ENCODE results near the gene RFWD3.

RFWD3 gene

GRCh38 chr16:74607310-74607961 is 59.2 kb downstream of the RFWD3 start:
- no peak for TF ChIP-seq CTCF (IDR thresholded peaks at IDR 0.05; ENCODE audit: low read depth, low read length, missing control alignments)
- DNase-seq (ENCODE audit: low read depth): peak; percentile 25
- peak overlapping the region; percentile 70 for H3K4me3 ChIP-seq (ENCODE audit: low read depth, low read length)

- no peak for TF ChIP-seq CTCF (IDR thresholded peaks at IDR 0.05; ENCODE audit: low read depth, low read length, missing control alignments)
- peak within 1 kb of the TSS; percentile 70 for H3K4me3 ChIP-seq (ENCODE audit: low read depth, low read length)
- peak; percentile 70 for DNase-seq (ENCODE audit: low read depth)
These were observed 60.0 kb downstream of the RFWD3 start, which contains the start of gene GLG1 for GRCh38 chr16:74606521-74607309. TSS of gene GLG1 (minus strand) at chr16:74607114. CDS start at chr16:74607094, 20 bp downstream.

GRCh38 chr16:74605746-74606520 is 60.7 kb downstream of the RFWD3 start:
- DNase-seq (ENCODE audit: low read depth): no peak
- H3K4me3 ChIP-seq (ENCODE audit: low read depth, low read length): peak overlapping the region; percentile 70
- no peak for TF ChIP-seq CTCF (IDR thresholded peaks at IDR 0.05; ENCODE audit: low read depth, low read length, missing control alignments)

GRCh38 chr16:74605332-74605731 is 61.3 kb downstream of the RFWD3 start:
- TF ChIP-seq CTCF (IDR thresholded peaks at IDR 0.05; ENCODE audit: low read depth, low read length, missing control alignments): no peak
- H3K4me3 ChIP-seq (ENCODE audit: low read depth, low read length): peak overlapping the region; percentile 70
- DNase-seq (ENCODE audit: low read depth): no peak

- DNase-seq (ENCODE audit: low read depth): no peak
- no peak for TF ChIP-seq CTCF (IDR thresholded peaks at IDR 0.05; ENCODE audit: low read depth, low read length, missing control alignments)
- no peak overlapping the region for H3K4me3 ChIP-seq (ENCODE audit: low read depth, low read length)
These were observed 62.8 kb downstream of the RFWD3 start for GRCh38 chr16:74603848-74604247.

GRCh38 chr16:74601126-74601871 is 65.4 kb downstream of the RFWD3 start:
- peak; percentile 31 for DNase-seq (ENCODE audit: low read depth)
- no peak for TF ChIP-seq CTCF (IDR thresholded peaks at IDR 0.05; ENCODE audit: low read depth, low read length, missing control alignments)
- H3K4me3 ChIP-seq (ENCODE audit: low read depth, low read length): no peak overlapping the region
